GM23338 (cell line): ENCODE data around the gene AFF3. TPM values are rescaled to one million over a fixed set of nuclear protein-coding genes. Genes with fewer than 3 reads are reported as not detected.
"Not testable (repeated sequence)": the region's sequence is repeated elsewhere in the genome, so short reads cannot be mapped to it uniquely, and the experiment has no call there.

ENCODE experiments used
- ATAC-seq: fragments of 200-7000 bp; cut with Tn5 transposase; 3 replicates; pipeline ENCODE4 v1.9.1; 2020
- DNase-seq: peaks from one replicate; pipeline ENCODE4 v3.0.0-alpha.2; 2015; ENCODE audit warnings: low spot score
- H2AFZ ChIP-seq: fragments of 200-600 bp; sonication (generic); 2 replicates; pipeline ENCODE4 v1.8.0; 2016; ENCODE audit warnings: antibody characterized with exemption, mild to moderate bottlenecking, moderate library complexity
- H3F3A ChIP-seq: fragments of 200-600 bp; sonication (generic); replicated peaks from 2 replicates; pipeline ENCODE4 v1.8.0; 2017; ENCODE audit warnings: antibody characterized with exemption, mixed run types, low read depth
- H3K27ac ChIP-seq: fragments of 200-600 bp; sonication (generic); 2 replicates; pipeline ENCODE4 v1.6.1; 2016; ENCODE audit warnings: low read depth
- H3K27me3 ChIP-seq: fragments of 200-600 bp; sonication (generic); 2 replicates; pipeline ENCODE4 v1.8.0; 2016; ENCODE audit warnings: mild to moderate bottlenecking, mixed run types, moderate library complexity; ENCODE audit not compliant: insufficient read depth
- H3K36me3 ChIP-seq: fragments of 200-600 bp; sonication (generic); 2 replicates; pipeline ENCODE4 v1.8.0; 2016; ENCODE audit warnings: mild to moderate bottlenecking; ENCODE audit not compliant: insufficient read depth
- H3K4me1 ChIP-seq: fragments of 200-600 bp; sonication (generic); 2 replicates; pipeline ENCODE4 v1.8.0; 2016; ENCODE audit warnings: mild to moderate bottlenecking, moderate library complexity; ENCODE audit not compliant: insufficient read depth
- H3K4me2 ChIP-seq: fragments of 200-600 bp; sonication (generic); 2 replicates; pipeline ENCODE4 v1.7.1; 2017; ENCODE audit warnings: mixed run types
- H3K4me3 ChIP-seq: fragments of 200-600 bp; sonication (generic); 2 replicates; pipeline ENCODE4 v1.6.1; 2016; ENCODE audit warnings: mixed run types
- H3K79me2 ChIP-seq: fragments of 200-600 bp; sonication (generic); replicated peaks from 2 replicates; pipeline ENCODE4 v1.8.0; 2017; ENCODE audit warnings: mild to moderate bottlenecking; ENCODE audit not compliant: insufficient read depth
- H3K9me2 ChIP-seq: fragments of 200-600 bp; sonication (generic); 2 replicates; pipeline ENCODE4 v1.8.0; 2017; ENCODE audit not compliant: insufficient read depth
- H4K20me1 ChIP-seq: fragments of 200-600 bp; sonication (generic); replicated peaks from 2 replicates; pipeline ENCODE4 v1.8.0; 2017; ENCODE audit warnings: mild to moderate bottlenecking; ENCODE audit not compliant: insufficient read depth
- H3K27ac Mint-ChIP-seq: 2 replicates; pipeline ENCODE4 v1.8.0; 2020; ENCODE audit warnings: inconsistent platforms, mild to moderate bottlenecking, moderate library complexity, mixed read lengths
- H3K27me3 Mint-ChIP-seq: 3 replicates; pipeline ENCODE4 v1.8.0; 2022; ENCODE audit warnings: low read depth, mild to moderate bottlenecking, moderate library complexity, mixed read lengths, inconsistent platforms; ENCODE audit not compliant: insufficient read depth, poor library complexity
- H3K36me3 Mint-ChIP-seq: 3 replicates; pipeline ENCODE4 v1.8.0; 2021; ENCODE audit warnings: low read depth, mild to moderate bottlenecking, inconsistent platforms, moderate library complexity, mixed read lengths
- H3K4me1 Mint-ChIP-seq: 3 replicates; pipeline ENCODE4 v1.8.0; 2020; ENCODE audit warnings: mild to moderate bottlenecking, inconsistent platforms, mixed read lengths
- H3K4me3 Mint-ChIP-seq: 3 replicates; pipeline ENCODE4 v1.8.0; 2021; ENCODE audit warnings: moderate library complexity, mild to moderate bottlenecking, inconsistent platforms, mixed read lengths
- H3K9me3 Mint-ChIP-seq: 3 replicates; pipeline ENCODE4 v1.8.0; 2020; ENCODE audit warnings: moderate library complexity, mild to moderate bottlenecking, inconsistent platforms, mixed read lengths
- CTCF ChIP-seq, 2 experiments: fragments of 200-600 bp in 1 of 2; sonication (generic) in 1 of 2; conservative IDR thresholded peaks; 2 replicates each; pipeline versions ENCODE4 v1.5.1 to v1.6.1; 2016 to 2017; ENCODE audit warnings: antibody characterized with exemption in 2 of 2, low read depth in 2 of 2, mild to moderate bottlenecking in 2 of 2, moderate library complexity in 1 of 2
- EZH2 ChIP-seq: fragments of 200-600 bp; sonication (generic); IDR thresholded peaks from one replicate; pipeline ENCODE4 v1.8.0; 2017; ENCODE audit warnings: antibody characterized with exemption, mild to moderate bottlenecking, low read depth; ENCODE audit not compliant: unreplicated experiment
- EZH2phosphoT487 ChIP-seq: fragments of 200-600 bp; sonication (generic); IDR thresholded peaks from one replicate; pipeline ENCODE4 v1.8.1; 2018; ENCODE audit warnings: antibody characterized with exemption; ENCODE audit not compliant: unreplicated experiment
- polyA plus RNA-seq: library from polyadenylated mRNA; unstranded; fragments of >200 nt; fragmentation: Nextera tagmentation; extraction: Ambion mirVana; gene quantifications from 2 replicates; pipeline ENCODE4 v1.2.1, GENCODE V29; 2016
- total RNA-seq: library from RNA; depleted of rRNA; stranded (reverse); fragments of >200 nt; shearing (Covaris generic); gene quantifications from 2 replicates; pipeline ENCODE4 v1.2.3, GENCODE V29; 2014

The AFF3 gene
- total and polyA plus RNA-seq, 2 experiments from 2014 or later: 0.73 to 1.4 TPM

- Mint-ChIP-seq H3K4me1 (peaks cover 23% of the 10 kb centered on the region), H3K36me3 (no peaks in the 10 kb centered on the region; the same call in 2 of the 3 replicates), H3K27me3 (peaks cover 42% of the 10 kb centered on the region), H3K9me3 (no peaks in the 10 kb centered on the region), H3K27ac (no peak overlapping the region), H3K4me3 (peak overlapping the region; percentile 82)
- H3K79me2 ChIP-seq: no peaks in the 10 kb centered on the region
- peak overlapping the region; percentile 81 for H3K4me2 ChIP-seq
- H3K4me3 ChIP-seq: peak overlapping the region; percentile 79
- H3K36me3 ChIP-seq: no peaks in the 10 kb centered on the region
- peaks cover 18% of the 10 kb centered on the region for H3K4me1 ChIP-seq
- H2AFZ ChIP-seq: peak overlapping the region; percentile 98
- no peaks in the 10 kb centered on the region for H3K9me2 ChIP-seq
- DNase-seq: peak; percentile 51
- H3K27ac ChIP-seq: no peak overlapping the region
- no peaks in the 10 kb centered on the region for H4K20me1 ChIP-seq
- ATAC-seq: peak; percentile 36
- peaks cover 73% of the 10 kb centered on the region for H3K27me3 ChIP-seq
- H3F3A ChIP-seq: no peaks in the 10 kb centered on the region
- peak; percentile 51 for TF ChIP-seq EZH2phosphoT487
- peak; percentile 57 for TF ChIP-seq EZH2
- TF ChIP-seq CTCF (conservative IDR thresholded peaks at IDR 0.05; ENCODE audit: low read depth in 2 of 2): no peak
Measured at GRCh38 chr2:100104718-100105677, 37.4 kb downstream of the AFF3 start.

- H3K27ac ChIP-seq, H3K9me3 Mint-ChIP-seq, H3K9me2 ChIP-seq, H3K36me3 Mint-ChIP-seq, H3K79me2 ChIP-seq, H3K27ac Mint-ChIP-seq, H4K20me1 ChIP-seq, H3K4me3 ChIP-seq, H3K4me3 Mint-ChIP-seq, H2AFZ ChIP-seq, H3K4me2 ChIP-seq, H3F3A ChIP-seq, H3K36me3 ChIP-seq: not testable (repeated sequence)
- Histone ChIP-seq H3K4me1 (peaks cover 18% of the 10 kb centered on the region), H3K27me3 (peaks cover 67% of the 10 kb centered on the region)
- Mint-ChIP-seq H3K4me1 (peaks cover 23% of the 10 kb centered on the region), H3K27me3 (peaks cover 42% of the 10 kb centered on the region)
- ATAC-seq: peak; percentile 30
- DNase-seq: peak; percentile 21
Measured at GRCh38 chr2:100104265-100104664, 38.1 kb downstream of the AFF3 start.

- peaks cover 42% of the 10 kb centered on the region for H3K27me3 Mint-ChIP-seq
- H3K4me2 ChIP-seq: peak overlapping the region; percentile 76
Measured at GRCh38 chr2:100103527-100104252, 38.7 kb downstream of the AFF3 start.

GRCh38 chr2:100102466-100103180 lies 39.8 kb downstream of the AFF3 start:
- not testable (repeated sequence) for H3K9me3 Mint-ChIP-seq, H3K4me3 Mint-ChIP-seq, ATAC-seq, H3K79me2 ChIP-seq, H3F3A ChIP-seq, H3K36me3 Mint-ChIP-seq, H3K9me2 ChIP-seq, H2AFZ ChIP-seq, H4K20me1 ChIP-seq, H3K36me3 ChIP-seq, H3K27ac ChIP-seq, DNase-seq, H3K27ac Mint-ChIP-seq, H3K4me3 ChIP-seq
- Histone ChIP-seq H3K4me1 (peaks cover 18% of the 10 kb centered on the region), H3K4me2 (0 out of 2 replicates have a peak overlapping the region, but pooled peaks have one; percentile 76), H3K27me3 (peaks cover 56% of the 10 kb centered on the region)
- Mint-ChIP-seq H3K27me3 (peaks cover 34% of the 10 kb centered on the region), H3K4me1 (peaks cover 17% of the 10 kb centered on the region)

More at GRCh38 chr2:100103527-100104252, 38.7 kb downstream of the AFF3 start:
- not testable (repeated sequence) for H2AFZ ChIP-seq, DNase-seq, H3F3A ChIP-seq, H3K27ac Mint-ChIP-seq, H3K27ac ChIP-seq, H3K36me3 ChIP-seq, H3K79me2 ChIP-seq, H3K36me3 Mint-ChIP-seq, H3K9me2 ChIP-seq, H3K9me3 Mint-ChIP-seq, H4K20me1 ChIP-seq
- Mint-ChIP-seq H3K4me3 (peak overlapping the region; percentile 67), H3K4me1 (peaks cover 23% of the 10 kb centered on the region)
- Histone ChIP-seq H3K4me1 (peaks cover 18% of the 10 kb centered on the region), H3K4me3 (peak overlapping the region; percentile 47), H3K27me3 (peaks cover 66% of the 10 kb centered on the region)
- ATAC-seq: peak; percentile 14

GRCh38 chr2:100098855-100099254 lies 43.5 kb downstream of the AFF3 start:
- not testable (repeated sequence) for H3K4me1 ChIP-seq, H2AFZ ChIP-seq, H3K27me3 Mint-ChIP-seq, H3F3A ChIP-seq, H3K4me2 ChIP-seq, H3K27ac ChIP-seq, H3K27ac Mint-ChIP-seq, DNase-seq, H3K36me3 ChIP-seq, H3K4me3 ChIP-seq, H4K20me1 ChIP-seq, H3K4me1 Mint-ChIP-seq, H3K79me2 ChIP-seq, H3K4me3 Mint-ChIP-seq, H3K9me2 ChIP-seq, H3K9me3 Mint-ChIP-seq, H3K36me3 Mint-ChIP-seq
- peaks cover 29% of the 10 kb centered on the region for H3K27me3 ChIP-seq
- ATAC-seq: peak; percentile 65
